HG02852 (cell line): Measurements from ENCODE around the gene DEFB125.
"Not testable (repeated sequence)": the region's sequence is repeated elsewhere in the genome, so short reads cannot be mapped to it uniquely, and the experiment has no call there.

Source experiments
- ATAC-seq: cut with Tn5 transposase; IDR thresholded peaks from one replicate; pipeline ENCODE4 v1.9.1; 2021; ENCODE audit warnings: mild to moderate bottlenecking, moderate library complexity; ENCODE audit not compliant: unreplicated experiment

DEFB125 gene, protein sequence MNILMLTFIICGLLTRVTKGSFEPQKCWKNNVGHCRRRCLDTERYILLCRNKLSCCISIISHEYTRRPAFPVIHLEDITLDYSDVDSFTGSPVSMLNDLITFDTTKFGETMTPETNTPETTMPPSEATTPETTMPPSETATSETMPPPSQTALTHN

GRCh38 chr20:87401-87800, at the start of gene DEFB125:
TSS of gene DEFB125 (plus strand) at chr20:87672. CDS start at chr20:87710, 38 bp downstream.
- ATAC-seq, result no peak

- no peak for ATAC-seq
Measured at GRCh38 chr20:60035-60918, 27.2 kb upstream of the DEFB125 start.

GRCh38 chr20:61230-61629, 26.2 kb upstream of the DEFB125 start:
- no peak for ATAC-seq

DNA sequence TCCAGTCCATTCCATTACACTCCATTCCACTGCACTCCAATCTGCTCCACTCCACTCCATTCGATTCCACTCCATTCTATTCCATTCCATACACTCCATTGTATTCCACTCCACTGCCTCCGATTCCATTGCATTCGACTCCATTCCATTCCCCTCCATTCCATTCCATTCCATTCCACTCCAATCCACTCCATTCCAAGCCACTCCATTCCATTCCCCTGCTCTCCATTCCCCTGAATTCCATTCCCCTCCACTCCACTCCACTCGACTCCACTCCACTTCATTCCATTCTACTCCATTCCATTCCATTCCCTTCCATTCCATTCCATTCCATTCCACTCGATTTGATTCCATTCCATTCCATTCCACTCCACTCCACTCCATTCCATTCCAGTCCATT, 25.7 kb upstream of the DEFB125 start:
- ATAC-seq, result no peak

DNA sequence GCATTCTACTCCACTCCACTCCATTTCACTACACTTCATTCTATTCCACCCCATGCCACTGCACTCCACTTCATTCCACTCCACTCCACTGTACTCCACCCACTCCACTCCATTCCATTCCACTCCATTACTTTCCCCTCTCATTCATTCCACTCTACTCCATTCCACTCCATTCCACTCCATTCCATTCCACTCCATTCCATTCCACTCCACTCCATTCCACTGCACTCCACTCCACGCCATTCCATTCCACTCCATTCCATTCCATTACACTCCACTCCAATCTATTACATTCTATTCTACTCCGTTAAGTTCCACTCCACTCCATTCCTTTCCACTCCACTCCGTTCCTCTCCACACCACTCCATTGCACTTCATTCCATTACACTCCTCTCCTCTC, 25.0 kb upstream of the DEFB125 start:
- ATAC-seq, result no peak

DNA sequence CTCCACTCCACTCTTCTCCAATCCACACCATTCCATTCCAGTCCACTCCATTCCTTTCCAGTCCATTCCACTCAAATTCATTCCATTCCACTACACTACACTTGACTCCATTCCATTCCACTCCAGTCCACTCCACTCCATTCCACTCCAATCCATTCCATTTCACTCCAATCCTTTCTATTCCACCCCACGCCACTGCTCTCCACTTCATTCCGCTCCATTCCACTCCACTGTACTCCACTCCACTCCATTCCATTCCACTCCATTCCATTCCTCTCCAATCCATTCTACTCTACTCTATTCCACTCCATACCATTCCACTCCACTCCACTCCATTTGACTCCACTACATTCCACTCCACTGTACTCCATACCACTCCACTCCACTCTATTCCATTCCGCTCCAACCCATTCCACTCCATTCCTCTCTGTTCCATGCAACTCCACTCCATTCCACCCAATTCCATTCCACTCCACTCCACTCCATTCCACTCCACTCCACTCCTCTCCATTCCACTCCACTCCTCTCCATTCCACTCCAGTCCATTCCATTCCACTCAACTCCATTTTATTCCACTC, 23.4 kb upstream of the DEFB125 start:
- no peak for ATAC-seq

DNA sequence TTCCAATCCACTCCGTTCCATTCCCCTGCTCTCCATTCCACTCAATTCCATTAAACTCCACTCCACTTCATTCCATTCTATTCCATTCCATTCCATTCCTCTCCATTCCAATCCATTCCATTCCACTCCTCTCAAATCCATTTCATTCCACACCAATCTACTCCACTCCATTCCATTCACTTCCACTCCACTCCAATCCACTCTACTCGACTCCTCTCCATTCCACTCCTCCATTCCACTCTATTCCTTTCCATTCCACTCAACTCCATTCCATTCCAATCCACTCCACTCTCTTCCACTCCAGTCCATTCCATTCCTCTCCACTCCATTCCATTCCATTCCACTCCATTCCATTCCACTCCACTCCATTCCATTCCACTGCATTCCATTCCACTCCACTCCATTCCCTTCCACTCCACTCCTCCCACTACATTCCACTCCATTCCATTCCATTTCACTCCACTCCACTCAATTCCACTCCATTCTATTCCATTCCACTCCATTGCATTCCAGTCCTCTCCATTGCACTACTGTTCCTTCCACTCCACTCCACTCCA, 22.6 kb upstream of the DEFB125 start:
- no peak for ATAC-seq

GRCh38 chr20:77231-77630, 10.2 kb upstream of the DEFB125 start:
- no peak for ATAC-seq

GRCh38 chr20:78338-78737, 9.1 kb upstream of the DEFB125 start:
- ATAC-seq, result no peak

DNA sequence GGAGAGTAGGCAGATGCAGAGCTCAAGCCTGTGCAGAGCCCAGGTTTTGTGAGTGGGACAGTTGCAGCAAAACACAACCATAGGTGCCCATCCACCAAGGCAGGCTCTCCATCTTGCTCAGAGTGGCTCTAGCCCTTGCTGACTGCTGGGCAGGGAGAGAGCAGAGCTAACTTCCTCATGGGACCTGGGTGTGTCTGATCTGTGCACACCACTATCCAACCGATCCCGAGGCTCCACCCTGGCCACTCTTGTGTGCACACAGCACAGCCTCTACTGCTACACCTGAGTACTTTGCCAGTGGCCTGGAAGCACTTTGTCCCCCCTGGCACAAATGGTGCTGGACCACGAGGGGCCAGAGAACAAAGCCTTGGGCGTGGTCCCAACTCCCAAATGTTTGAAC, 7.9 kb upstream of the DEFB125 start:
- ATAC-seq, result no peak

DNA sequence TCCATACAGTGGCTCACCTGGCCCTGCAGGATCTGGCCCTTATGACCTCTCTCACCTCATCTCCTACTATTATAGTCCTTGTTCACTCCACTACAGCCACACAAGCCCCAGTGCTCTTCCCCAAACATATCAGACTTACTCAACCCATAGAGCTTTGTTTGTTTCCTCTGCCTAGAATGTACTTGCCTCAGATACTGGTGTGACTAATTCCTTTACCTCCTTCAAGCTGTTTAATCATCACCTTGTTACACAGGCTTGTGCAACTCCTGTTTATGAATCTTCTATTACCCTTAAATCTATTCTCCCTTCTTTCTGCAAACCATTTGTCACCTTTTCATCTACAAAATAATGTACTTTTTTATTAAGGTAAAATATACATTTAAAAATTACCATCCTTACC, 3.2 kb downstream of the DEFB125 start:
- ATAC-seq, result no peak

DNA sequence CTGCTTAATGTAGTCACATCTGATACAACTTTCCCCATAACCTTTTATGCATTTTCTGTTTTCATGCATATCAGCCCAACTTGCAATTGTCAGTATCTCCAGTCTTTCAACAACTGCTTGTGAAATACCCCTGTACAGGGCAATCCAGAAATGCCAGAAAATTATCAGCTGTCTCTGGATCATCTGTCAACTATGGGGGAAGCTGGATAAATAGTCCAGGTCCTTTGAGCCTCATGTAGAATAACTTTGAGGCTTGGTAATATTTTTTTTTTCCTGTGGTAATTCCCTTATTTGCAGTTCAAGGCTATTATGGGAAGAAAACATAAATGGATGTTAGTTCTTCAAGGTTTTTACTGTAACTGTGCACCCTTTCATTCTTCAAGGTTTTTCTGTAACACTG, 6.2 kb downstream of the DEFB125 start:
- ATAC-seq, result no peak

GRCh38 chr20:95215-95614, 7.7 kb downstream of the DEFB125 start:
- no peak for ATAC-seq

DNA sequence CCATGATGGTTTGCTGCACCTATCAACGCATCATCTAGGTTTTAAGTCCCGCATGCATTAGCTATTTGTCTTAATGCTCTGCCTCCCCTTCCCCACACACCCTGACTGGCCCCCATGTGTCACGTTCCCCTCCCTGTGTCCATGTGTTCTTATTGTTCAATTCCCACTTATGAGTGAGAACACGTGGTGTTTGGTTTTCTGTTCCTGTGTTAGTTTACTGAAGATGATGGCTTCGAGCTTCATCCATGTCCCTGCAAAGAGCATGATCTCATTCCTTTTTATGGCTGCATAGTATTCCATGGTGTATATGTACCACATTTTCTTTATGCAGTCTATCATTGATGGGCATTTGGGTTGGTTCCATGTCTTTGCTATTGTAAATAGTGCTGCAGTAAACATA, 10.2 kb downstream of the DEFB125 start:
- not testable (repeated sequence) for ATAC-seq

DNA sequence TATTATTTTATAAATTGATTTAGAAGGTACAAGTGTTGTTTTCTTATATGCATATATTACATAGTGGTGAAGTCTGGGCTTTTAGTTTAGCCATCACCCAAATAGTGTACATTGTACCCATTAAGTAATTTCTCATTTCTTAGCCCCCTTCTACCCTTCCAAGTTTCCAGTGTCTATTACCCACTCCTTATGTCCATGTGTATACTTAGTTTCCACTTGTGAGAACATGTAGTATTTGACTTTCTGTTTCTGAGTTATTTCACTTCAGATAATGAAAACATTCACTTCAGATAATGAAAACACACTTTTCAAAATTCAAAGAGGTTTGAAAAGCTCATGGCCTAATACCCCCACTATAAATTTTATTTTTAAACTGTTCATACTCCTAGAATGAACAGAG, 14.5 kb downstream of the DEFB125 start:
- no peak for ATAC-seq

DNA sequence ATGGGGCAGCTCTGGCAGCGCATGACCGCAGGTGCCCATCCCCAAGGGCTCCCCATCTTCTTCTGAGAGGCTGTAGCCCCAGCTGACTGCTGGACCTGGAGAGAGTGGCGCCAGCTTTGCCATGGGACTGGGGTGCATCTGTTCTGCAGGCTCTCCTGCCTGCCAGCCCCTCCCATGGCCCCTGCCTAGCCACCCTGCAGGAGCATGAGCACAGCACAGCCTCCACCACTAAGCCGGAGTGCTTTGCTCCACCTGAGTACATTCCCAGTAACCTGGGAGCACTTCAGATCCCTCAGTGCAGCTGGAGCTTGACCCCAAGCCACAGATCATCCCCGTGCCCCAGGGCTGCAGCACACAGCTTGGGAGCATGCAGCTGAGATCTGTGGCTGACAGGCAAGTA, 16.0 kb downstream of the DEFB125 start:
- ATAC-seq, result no peak

DNA sequence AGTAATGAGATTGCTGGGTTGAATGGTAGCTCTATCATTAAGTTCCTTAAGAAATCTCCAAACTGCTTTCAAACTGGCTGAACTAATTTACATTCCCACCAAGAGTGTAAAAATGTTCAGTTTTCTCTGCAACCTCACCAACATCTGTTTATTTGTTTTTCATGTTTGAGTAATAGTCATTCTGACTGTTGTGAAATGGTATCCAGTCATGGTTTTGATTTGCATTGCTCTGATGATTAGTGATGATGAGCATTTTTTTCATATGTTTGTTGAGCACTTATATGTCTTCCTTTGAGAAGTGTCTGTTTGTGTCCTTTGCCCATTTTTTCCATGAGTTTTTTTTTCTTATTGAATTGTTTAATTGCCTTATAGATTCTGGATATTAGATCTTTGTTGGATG, 24.9 kb downstream of the DEFB125 start:
- no peak for ATAC-seq

GRCh38 chr20:117518-117917, 30.0 kb downstream of the DEFB125 start:
- no peak for ATAC-seq

DNA sequence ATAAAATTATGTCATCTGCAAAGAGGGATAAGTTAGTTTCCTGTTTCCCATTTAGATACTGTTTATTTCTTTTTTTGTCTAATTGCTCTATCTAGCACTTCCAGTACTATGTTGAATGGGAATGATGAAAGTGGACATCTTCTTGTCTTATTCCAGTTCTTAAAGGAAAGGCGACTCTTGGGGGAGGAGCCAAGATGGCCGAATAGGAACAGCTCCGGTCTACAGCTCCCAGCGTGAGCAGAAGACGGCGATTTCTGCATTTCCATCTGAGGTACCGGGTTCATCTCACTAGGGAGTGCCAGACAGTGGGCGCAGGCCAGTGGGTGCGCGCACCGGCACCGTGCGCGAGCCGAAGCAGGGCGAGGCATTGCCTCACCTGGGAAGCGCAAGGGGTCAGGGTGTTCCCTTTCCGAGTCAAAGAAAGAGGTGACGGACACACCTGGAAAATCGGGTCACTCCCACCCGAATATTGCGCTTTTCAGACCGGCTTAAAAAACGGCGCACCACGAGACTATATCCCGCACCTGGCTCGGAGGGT, 42.4 kb downstream of the DEFB125 start:
- not testable (repeated sequence) for ATAC-seq

GRCh38 chr20:137668-138490, 50.4 kb downstream of the DEFB125 start:
- ATAC-seq, result no peak

DNA sequence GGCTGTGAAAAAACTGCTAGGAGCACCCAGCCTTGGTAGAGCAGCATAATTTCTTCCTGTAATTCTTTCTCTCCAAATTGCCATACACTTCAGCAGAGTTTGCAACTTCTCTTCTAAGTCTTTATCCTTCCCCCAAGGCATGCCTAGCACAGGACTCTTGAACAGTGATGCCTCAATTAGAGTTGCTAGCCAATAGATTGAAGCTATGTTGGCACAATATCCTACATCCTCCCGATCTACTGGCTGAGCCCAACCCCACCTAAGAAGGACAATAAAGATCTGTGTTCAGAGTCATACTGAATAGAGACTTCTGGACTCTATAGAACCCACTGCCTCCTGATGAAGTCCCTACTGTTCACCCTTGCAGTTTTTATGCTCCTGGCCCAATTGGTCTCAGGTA, 54.8 kb downstream of the DEFB125 start, which contains the start of gene DEFB126:
DEFB126 (plus strand) TSS at position 301 of the 400 bp plus-strand sequence; CDS start at position 340, 39 bp downstream.
- ATAC-seq, result no peak
